Measurements from ENCODE around the gene TTC28.
"Not testable (repeated sequence)": the region's sequence is repeated elsewhere in the genome, so short reads cannot be mapped to it uniquely, and the experiment has no call there.

DNA sequence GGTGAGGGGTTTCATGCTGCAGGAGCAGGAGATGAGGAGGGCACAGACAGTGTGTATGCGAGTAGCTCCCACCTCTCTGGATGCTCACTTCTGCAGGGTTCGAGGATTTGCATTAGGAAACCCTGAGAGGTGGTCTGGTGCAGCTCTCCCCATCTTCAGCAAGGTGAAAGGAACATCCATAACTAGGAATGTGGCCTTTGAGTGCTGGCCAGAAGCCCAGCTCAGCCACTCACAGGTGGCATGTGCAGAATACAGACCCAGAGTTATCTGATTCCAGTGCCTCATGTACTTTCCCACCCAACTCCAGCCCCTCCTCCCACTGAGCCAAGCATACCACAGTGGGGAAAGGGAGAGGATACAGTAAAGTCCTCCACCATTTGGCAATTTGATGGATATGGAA lies 10.2 kb upstream of the TTC28 start:
- TF ChIP-seq, protein P1, sequence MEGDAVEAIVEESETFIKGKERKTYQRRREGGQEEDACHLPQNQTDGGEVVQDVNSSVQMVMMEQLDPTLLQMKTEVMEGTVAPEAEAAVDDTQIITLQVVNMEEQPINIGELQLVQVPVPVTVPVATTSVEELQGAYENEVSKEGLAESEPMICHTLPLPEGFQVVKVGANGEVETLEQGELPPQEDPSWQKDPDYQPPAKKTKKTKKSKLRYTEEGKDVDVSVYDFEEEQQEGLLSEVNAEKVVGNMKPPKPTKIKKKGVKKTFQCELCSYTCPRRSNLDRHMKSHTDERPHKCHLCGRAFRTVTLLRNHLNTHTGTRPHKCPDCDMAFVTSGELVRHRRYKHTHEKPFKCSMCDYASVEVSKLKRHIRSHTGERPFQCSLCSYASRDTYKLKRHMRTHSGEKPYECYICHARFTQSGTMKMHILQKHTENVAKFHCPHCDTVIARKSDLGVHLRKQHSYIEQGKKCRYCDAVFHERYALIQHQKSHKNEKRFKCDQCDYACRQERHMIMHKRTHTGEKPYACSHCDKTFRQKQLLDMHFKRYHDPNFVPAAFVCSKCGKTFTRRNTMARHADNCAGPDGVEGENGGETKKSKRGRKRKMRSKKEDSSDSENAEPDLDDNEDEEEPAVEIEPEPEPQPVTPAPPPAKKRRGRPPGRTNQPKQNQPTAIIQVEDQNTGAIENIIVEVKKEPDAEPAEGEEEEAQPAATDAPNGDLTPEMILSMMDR (IDR thresholded peaks at IDR 0.05), result not testable (repeated sequence)
- not testable (repeated sequence) for TF ChIP-seq POLR2A (IDR thresholded peaks at IDR 0.05)

Measured in heart left ventricle (tissue), 13 donors.